AG04450 (cell line): ENCODE measurements around the gene MYO5B. TPM values are rescaled to one million over a fixed set of nuclear protein-coding genes. Genes with fewer than 3 reads are reported as not detected.

Source experiments
- CTCF ChIA-PET: fragments of 300-600, 350-600 bp; formaldehyde crosslinking; extraction: SDS; loops from one replicate; lab custom pipeline; 2022; ENCODE audit warnings: antibody characterized with exemption, inconsistent platforms; lab: Charles Lee
- POLR2A ChIA-PET: fragments of 350-600 bp; formaldehyde crosslinking; extraction: SDS; loops from one replicate; lab custom pipeline; 2021; ENCODE audit warnings: antibody characterized with exemption, inconsistent platforms; lab: Yijun Ruan, JAX
- DNase-seq: peaks from one replicate; pipeline ENCODE4 v3.0.0-alpha.2; 2011; ENCODE audit warnings: low read depth, low spot score
- H3K27ac ChIP-seq: one replicate; pipeline ENCODE4 v1.5.1; 2012; ENCODE audit warnings: low read depth, low read length, control low read depth
- H3K27me3 ChIP-seq: one replicate; pipeline ENCODE4 v1.6.0; 2012; ENCODE audit warnings: low read length; ENCODE audit not compliant: control insufficient read depth, insufficient read depth
- H3K4me3 ChIP-seq: 2 replicates; pipeline ENCODE4 v1.5.1; 2011; ENCODE audit warnings: mild to moderate bottlenecking, low read depth, low read length, control low read depth
- H3K9me3 ChIP-seq: 2 replicates; pipeline ENCODE4 v1.5.1; 2012; ENCODE audit warnings: low read length; ENCODE audit not compliant: control insufficient read depth, insufficient read depth
- CTCF ChIP-seq: IDR thresholded peaks from 2 replicates; pipeline ENCODE4 v1.5.1; 2011; ENCODE audit warnings: low read depth, low read length, control low read depth, inconsistent platforms
- polyA plus RNA-seq: library from polyadenylated mRNA; depleted of rRNA; stranded (reverse); fragments of >200 nt; gene quantifications from 2 replicates; pipeline ENCODE4 v1.2.3, GENCODE V29; 2011

The MYO5B gene
- polyA plus RNA-seq, 1 experiment: 0.32 TPM

DNA sequence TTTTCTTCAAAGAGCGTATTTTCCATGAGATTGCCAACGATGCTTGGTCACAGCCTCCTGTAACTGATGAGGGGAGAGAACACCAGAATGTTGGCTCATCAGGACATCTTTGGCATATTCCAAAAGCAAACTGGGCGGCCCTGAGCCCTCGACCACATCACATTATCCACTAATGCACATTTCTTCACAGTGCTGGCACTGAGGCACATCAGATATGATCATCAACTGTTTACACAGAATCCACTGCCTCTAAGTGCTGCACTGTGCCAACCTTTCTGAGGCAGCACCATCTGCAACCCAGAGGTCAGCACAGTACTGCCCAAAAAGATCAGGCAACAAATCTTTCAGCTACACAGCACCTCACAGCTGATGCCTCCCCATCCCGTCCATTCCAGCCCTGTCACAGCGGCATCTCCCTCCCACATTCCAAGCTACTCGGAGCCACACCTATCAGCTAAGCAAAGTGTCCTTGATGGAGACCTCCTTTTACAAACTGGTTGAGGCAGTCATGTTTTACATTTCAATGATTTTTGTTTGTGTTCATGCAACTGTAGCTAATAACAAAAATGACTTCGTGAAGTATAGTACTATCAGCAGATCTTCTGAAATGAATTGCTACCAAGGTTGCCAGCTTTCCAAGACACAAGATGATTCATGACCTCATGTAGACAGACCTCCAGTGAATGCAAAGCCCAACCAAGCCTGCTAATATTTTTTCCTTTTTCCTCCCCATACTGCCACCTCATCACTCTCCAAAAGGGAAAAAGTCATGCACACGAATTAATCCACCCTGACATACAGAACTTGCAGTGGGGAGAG is 32.3 kb downstream of the MYO5B start:
- Histone ChIP-seq H3K27me3 (no peaks in the 10 kb centered on the region), H3K9me3 (no peaks in the 10 kb centered on the region), H3K27ac (no peak overlapping the region), H3K4me3 (no peak overlapping the region)
- DNase-seq: no peak
- no peak for TF ChIP-seq CTCF
- CTCF ChIA-PET: no interaction called here
- POLR2A ChIA-PET: no interaction called here

DNA sequence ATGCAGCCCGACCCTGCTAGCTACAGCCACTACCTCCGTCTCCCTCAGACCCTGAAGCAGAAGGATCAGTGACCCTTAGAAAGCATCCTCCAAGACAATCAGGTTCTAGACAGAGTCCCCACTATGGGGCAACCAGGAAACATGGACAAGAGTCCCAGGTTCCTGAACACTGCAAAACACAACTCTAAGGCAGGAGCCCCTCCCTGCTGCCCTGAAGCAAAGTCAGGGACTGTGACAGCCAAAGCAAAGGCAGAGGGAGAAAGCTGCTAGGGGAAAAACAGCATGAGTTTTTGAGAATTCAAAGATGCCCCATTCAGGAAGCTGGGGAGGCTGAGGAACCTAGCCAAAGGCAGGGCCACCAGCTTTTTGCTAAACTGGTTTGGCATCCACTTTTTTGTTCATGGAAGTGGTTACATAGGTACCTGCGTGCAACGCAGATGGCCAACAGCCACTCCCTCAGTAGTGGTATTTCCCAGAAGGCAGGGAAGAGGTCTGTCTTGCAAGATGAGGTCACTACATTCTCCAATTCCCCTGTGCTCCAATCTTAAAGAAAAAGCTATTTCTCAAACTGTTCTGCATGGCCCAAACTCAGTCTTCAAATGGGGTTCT is 33.2 kb downstream of the MYO5B start:
- ChIA-PET CTCF (no interaction called here), POLR2A (no interaction called here)
- no peaks in the 10 kb centered on the region for H3K9me3 ChIP-seq
- no peak overlapping the region for H3K27ac ChIP-seq
- H3K4me3 ChIP-seq: no peak overlapping the region
- H3K27me3 ChIP-seq: no peaks in the 10 kb centered on the region
- TF ChIP-seq CTCF: no peak
- DNase-seq: no peak

GRCh38 chr18:50159654-50160046 is 35.3 kb downstream of the MYO5B start:
- Histone ChIP-seq H3K27me3 (no peaks in the 10 kb centered on the region), H3K4me3 (no peak overlapping the region), H3K9me3 (no peaks in the 10 kb centered on the region), H3K27ac (no peak overlapping the region)
- TF ChIP-seq CTCF: no peak
- CTCF ChIA-PET: no interaction called here
- DNase-seq: no peak
- POLR2A ChIA-PET: no interaction called here

- Histone ChIP-seq H3K4me3 (no peak overlapping the region), H3K9me3 (no peaks in the 10 kb centered on the region), H3K27me3 (no peaks in the 10 kb centered on the region), H3K27ac (no peak overlapping the region)
- TF ChIP-seq CTCF: no peak
- no peak for DNase-seq
- ChIA-PET POLR2A (no interaction called here), CTCF (no interaction called here)
These were observed 35.9 kb downstream of the MYO5B start for GRCh38 chr18:50158866-50159653.
